GM19468 (cell line): Measurements from ENCODE around the gene MSL3.
A peak's percentile ranks its signal among the peaks of the same experiment; 100 is the strongest.

Source experiments
- ATAC-seq: cut with Tn5 transposase; IDR thresholded peaks from one replicate; pipeline ENCODE4 v1.9.1; 2021; ENCODE audit warnings: mild to moderate bottlenecking, moderate library complexity, moderate number of reproducible peaks; ENCODE audit not compliant: unreplicated experiment; ENCODE audit errors: extremely low read depth

The MSL3 gene

GRCh38 chrX:11758400-11759171 lies 549 bp downstream of the MSL3 start:
- ATAC-seq: peak; percentile 18

DNA sequence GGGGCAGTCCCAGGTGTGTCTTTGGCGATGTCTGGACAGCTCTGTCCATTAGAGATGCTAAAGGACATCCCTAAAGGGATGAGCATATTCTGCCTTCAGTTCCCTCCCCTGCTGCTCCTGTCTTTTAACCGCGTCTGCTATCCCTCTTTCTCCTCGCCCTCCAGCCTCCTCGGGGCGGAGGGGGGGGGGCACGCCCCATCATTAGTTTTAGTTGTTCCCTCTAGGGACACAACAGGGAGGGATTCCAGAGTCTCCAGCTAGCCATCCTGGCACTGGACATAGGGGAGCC lies 1.1 kb downstream of the MSL3 start:
- ATAC-seq: no peak

DNA sequence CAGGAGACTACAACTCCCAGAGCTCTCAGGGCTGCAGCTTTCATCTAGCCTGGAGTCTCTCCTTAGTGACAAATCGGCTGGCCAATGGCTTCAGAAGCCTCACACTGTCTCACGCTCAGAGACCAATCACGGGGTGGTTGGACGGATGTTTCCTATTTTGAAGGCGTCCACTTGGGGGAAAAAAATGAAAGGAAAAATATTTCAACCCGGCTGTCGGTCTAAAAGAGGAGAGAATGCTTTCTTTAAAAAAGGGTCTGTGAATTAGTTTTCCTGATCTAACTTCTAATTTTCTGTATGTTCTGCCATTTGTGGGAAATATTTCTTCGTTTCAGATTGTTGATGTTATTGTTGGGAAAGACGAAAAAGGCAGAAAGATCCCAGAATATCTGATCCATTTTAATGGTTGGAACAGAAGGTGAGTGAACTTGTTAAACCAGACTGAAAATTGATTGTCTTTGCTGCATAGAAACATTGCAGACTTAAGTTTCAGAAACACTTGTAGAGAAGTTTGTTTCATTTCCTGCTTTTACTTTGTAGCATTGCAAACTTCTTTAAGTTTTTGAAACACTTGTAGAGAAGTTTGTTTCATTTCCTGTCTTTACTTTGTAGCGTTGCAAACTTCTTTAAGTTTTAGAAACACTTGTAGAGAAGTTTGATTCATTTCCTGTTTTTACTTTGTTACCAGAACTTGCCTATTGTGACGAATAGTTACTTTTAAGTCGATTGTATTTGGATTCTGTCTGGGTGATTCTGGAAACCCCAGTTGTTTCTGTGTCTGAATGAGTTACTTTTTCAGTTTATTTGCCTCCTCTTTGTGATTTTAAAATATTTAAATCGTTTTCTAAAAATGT lies 1.6 kb downstream of the MSL3 start:
- peak; percentile 52 for ATAC-seq

DNA sequence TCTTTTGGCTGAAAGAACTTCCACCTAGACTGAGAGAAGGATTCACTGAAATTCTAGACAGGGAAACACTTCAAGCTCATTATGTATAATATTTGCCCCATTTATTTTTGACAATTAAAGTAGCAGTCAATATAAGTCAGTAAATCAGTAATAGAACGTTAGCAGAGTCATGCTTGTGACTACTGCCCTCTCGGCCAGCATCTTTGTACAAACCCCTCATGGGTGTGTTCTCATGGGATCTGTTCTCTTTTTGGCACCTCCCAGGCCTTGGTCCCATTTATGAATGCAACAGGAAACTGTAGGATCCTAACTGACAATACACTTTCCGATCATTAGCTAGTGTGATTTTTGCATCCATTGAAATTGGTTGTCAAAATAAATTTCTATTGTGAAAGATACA lies 2.9 kb downstream of the MSL3 start:
- ATAC-seq: no peak

- ATAC-seq: no peak
Observed at GRCh38 chrX:11764602-11765067, 6.6 kb downstream of the MSL3 start.

GRCh38 chrX:11765449-11765848 lies 7.4 kb downstream of the MSL3 start:
- no peak for ATAC-seq

DNA sequence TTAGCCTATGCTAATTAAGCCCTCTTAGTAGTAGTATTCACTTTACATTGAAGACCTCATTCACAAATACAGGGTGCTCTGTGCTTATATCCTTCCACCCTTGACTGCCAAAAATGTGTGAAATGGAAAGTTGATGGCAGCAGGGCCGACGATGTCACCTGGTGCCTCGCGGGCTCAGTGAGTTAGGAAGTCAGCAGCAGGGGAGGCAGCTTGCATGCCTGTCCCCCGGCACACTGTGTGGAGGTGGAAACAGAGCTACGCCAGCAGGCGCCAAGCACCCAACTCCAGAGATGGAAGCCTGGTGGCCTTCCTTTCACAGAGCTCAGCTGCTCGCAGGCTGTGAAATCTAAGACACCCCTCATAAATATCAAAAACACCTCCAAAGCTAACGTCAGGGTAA lies 8.4 kb downstream of the MSL3 start:
- no peak for ATAC-seq

DNA sequence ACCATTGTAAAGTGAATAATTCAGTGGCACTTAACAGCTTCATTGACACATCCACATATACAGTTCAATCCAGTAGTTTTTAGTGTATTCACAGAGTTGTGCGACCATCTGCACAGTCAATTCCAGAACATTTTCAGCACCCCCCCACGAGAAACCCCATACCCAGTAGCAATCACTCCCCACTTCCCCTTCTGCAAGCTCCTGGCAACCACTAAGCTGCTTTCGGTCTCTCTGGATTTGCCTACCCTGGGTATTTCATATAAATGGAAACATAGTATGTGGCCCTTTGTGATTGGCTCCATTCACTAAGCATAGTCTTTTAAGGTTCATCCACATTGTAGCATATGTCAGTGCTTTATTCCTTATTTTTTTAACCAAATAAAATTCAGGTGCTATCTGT lies 10.0 kb downstream of the MSL3 start:
- ATAC-seq: peak; percentile 36

DNA sequence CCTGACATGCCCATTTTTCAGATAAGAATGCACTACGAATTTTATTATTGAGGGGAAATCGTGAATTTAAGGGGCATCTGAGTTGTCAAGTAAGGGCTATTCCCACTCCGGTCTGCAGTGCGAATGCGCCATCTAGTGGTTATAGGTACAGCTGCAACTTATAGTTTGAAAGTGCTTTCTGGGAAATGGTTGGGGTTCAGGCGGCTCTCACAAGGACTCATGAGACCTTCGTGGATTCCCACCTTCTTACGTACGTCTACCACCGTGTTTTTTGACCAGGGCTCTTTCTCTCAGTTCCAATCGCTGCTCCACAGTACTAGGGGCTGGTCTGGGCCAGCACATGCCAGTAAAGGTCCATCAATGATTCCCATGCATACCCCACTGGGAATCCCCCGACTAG lies 12.3 kb downstream of the MSL3 start:
- peak; percentile 58 for ATAC-seq

DNA sequence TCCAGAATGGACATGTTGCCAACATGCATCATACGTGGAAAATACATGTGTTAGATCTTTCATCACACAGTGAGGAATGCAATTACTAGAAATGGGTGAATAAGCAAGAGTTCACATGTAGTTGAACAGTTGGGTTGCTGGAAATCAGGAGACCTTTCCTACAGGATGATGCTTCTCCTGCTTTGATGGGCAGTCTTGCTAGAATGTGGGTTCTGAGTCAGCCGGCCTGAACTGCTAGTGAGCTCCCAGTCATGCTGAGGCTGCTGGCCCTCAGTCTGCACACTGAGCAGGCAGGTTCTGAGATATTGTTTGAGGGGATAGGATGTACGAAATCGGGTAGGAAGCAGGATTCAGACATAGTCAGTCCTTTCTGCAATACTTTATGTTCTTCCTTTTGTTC lies 20.2 kb downstream of the MSL3 start:
- ATAC-seq: no peak

DNA sequence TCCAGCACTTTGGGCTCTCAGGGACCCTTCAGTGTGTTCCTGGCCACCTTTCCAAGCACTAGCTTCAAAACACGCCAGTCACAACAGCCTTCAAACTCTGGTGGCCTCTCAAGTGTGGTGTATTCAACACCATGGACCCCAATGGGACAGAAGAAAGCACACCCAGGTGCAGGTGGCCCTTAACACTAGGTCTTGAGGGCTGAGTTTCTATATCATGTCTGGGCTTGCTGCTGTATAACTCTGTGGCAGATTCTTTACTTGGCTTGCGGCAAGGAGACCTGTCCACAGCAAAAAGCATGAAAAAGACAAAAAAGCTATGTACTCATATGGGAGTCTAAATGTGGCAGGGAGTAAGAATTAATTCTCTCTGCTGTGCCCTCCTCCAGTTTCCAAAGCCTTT lies 23.1 kb downstream of the MSL3 start:
- ATAC-seq: no peak

DNA sequence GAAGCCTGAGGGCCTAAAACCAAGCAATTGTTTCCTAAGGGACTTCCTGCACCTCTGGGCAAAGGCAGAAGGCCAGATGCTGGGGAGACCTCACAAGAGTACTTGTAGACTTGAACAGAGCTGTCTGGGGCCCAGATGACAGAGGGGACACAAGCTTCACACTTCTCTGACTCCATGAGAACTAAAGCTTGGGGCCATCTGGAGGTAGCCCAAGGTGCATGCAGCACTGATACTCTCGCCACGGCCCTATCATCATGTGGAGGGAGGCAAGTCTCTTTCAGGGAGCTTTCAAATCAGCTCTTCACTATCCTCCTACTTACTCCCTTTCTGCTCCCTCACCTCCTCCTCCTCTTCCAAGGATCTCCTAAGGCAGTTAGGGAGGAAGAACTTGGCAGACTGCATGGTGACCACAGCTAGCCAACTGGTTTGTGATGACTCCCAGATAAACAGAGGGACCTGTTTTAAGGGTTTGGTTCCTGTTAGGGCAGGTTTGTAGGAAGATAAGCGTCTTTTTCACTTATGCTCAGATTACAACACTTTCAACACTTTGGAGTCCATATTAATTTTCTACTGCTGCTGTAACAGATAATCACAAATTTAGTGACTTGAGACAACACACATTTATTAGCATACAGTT lies 23.8 kb downstream of the MSL3 start:
- ATAC-seq: no peak

GRCh38 chrX:11784543-11784942 lies 26.5 kb downstream of the MSL3 start:
- ATAC-seq: no peak

GRCh38 chrX:11786862-11787261 lies 28.8 kb downstream of the MSL3 start:
- no peak for ATAC-seq

DNA sequence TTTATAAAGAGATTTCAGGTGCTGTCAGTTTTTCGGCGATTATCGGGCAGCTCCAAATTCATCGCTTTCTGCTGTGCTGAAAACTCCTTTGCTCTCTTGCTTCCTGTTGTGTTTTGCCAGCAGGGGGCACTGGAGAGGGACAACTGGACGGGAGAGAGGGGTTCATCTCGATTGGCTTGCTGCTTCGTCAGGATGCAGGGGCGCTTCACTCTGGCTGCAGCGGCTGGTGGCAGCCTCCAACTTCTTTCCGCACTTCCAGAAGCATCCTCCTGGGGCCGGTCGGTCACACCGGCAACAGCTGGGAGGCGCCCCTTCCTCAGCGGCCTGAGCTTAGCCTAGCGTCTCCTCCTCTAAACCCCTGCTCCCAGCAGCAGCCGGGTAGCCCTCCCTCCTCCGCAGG lies 29.5 kb downstream of the MSL3 start:
- ATAC-seq: peak; percentile 22

DNA sequence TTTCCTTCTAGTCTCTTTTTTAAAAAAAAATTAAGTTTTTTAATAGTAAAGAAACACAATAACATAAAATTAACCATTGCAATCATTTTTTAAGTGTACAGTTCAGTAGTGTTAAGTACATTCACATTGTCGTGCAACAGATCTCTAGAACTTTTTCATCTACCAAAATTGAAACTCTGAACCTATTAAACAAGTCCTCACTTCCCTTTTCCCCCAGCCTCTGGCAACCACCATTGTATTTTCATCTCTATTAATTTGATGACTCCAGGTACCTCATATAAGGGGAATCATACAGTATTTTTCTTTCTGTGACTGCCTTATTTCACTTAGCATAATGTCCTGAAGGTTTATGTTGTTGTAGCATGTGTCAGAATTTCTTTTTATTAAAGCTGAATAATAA lies 31.8 kb downstream of the MSL3 start:
- ATAC-seq: peak; percentile 21

DNA sequence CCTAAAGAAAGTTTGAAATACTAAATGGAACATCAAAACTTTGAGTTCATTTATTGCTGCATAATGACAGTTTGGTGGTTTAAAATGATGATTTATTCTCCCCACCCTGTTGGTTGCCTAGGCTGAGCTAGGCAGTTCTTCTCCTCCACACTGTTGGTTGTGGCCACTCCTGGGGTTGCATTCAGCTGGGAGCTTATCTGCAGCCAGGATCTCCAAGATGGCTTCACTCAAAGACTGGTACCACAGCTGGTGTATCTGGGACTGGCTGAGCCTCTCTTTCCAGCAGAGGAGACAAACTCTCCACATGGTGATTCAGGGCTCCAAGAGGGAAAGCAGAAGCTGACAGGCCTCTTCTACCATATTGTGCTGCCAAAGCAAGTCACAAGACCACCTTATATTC lies 33.1 kb downstream of the MSL3 start:
- no peak for ATAC-seq

DNA sequence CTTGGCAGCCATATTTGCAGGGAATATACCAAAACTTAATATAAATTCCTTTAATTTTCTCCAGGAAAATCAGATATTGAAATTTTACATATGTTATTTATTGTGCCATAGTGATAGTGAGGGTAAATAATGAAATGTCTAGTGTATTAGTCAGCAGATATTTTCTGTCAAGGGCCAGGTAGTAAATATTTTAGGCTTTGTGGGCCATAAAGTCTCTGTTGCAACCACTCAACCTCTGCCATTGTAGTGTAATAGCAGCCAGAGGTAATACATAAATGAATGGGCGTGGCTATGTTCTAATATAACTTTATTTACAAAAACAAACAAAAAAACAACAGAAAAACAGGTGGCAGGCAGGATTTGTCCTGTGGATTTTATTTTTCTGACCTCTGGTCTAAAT lies 33.5 kb downstream of the MSL3 start:
- no peak for ATAC-seq

- ATAC-seq: peak; percentile 65
Observed at GRCh38 chrX:11792461-11793421, 34.7 kb downstream of the MSL3 start.

- no peak for ATAC-seq
Observed at GRCh38 chrX:11793734-11794133, 35.7 kb downstream of the MSL3 start.
